IPS-18c (cell line): Measurements from ENCODE around the gene ACAT2.
"Not testable (repeated sequence)": the region's sequence is repeated elsewhere in the genome, so short reads cannot be mapped to it uniquely, and the experiment has no call there.

Source experiments
- H3K4me3 ChIP-seq: 2 replicates; pipeline ENCODE4 v1.7.0; 2013; ENCODE audit warnings: low read depth, mild to moderate bottlenecking, low read length, moderate library complexity; ENCODE audit not compliant: insufficient read depth
- H3K9me3 ChIP-seq: one replicate; pipeline ENCODE4 v1.6.1; 2013; ENCODE audit warnings: mild to moderate bottlenecking, low read length, moderate library complexity; ENCODE audit not compliant: control insufficient read depth, insufficient read depth

Gene ACAT2

DNA sequence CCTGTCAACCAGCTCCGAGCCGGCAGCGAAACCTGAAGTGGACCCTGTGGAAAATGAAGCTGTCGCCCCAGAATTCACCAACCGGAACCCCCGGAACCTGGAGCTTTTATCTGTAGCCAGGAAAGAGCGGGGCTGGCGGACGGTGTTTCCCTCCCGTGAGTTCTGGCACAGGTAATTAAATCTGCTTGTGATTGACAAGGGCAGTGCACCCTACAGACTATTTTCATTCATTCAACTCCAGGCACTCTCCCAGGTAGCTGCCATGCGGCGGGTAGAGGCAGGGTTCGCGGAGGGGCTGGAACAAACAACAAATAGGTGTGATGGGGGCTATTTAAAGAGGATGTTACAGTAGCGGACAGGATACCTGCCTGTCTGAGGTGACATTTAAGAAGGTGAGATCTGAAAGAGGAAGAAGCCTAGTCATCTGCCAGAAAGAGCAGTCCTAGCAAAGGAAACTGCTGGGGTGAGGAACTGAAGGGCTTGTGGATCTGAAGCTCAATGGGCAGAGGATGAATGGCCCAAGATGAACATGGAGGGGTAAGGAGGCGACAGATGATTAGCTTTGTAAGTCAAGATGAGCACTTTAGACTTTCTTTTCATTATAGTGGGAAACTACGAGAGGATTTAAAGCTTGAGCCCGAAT is 29.2 kb downstream of the ACAT2 start:
- peak overlapping the region; percentile 84 for H3K4me3 ChIP-seq
- no peaks in the 10 kb centered on the region for H3K9me3 ChIP-seq

DNA sequence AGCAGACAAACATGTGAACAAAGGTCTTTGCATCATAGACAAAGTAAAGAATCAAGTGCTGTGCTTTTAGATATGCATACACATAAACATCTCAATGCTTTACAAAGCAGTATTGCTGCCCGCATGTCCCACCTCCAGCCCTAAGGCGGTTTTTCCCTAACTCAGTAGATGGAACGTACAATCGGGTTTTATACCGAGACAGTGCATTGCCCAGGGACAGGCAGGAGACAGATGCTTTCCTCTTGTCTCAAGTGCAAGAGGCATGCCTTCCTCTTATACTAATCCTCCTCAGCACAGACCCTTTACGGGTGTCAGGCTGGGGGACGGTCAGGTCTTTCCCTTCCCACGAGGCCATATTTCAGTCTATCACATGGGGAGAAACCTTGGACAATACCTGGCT is 33.1 kb downstream of the ACAT2 start:
- H3K9me3 ChIP-seq, H3K4me3 ChIP-seq: not testable (repeated sequence)

DNA sequence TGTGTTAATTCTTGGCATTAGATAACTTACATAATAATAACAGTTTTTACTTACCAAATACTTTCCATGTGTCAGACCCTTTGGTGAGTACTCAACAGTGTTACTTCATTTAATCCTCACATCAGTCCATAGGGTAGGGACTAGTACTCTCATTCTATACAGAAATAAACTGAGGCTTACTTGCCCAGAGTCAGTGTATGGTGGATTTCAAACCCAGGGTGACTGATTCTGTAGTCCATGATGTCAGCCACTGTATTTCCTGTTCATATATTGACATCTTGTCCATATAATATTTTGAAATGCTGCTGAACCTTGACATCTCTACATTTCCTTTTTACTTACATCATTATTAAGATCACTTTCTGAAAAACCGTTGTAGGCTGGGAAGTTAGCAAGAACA is 35.7 kb downstream of the ACAT2 start:
- Histone ChIP-seq H3K4me3 (no peak overlapping the region), H3K9me3 (peaks cover 2% of the 10 kb centered on the region)

DNA sequence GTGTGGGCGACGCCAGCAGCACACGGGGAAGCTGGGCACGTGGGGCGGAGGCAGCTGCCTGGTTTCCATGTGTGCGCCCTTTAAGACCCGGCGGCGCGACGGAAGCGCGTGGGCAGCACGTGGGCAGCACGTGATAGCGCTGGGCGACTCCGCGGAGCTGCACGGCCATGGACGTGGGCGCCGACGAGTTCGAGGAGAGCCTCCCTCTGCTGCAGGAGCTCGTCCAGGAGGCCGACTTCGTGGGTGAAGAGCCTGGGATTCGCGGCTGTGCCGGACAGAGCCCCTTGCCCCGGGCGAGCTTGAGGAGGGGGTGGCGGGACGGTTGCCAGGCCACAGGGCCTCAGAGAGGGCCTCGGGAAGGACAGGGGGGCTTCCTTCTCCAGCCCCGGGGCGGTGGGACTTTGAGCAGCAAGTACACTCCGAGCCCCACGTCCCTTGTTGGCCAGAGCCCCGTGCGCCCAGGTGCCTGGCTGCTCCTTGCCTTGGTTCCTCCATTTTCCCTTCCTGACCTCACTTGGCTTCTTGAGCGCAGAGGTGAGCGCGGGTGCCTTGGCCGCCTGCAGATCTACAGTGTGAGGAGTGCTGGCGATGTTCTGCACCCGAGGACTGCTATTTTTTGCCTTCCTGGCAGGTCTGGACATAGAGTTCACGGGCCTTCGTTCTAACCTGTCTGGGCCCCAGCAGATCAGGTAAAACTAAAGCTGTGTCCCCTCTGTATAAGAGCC is 38.5 kb downstream of the ACAT2 start, which contains the start of gene PNLDC1:
Gene PNLDC1, plus strand, starts transcription at position 136 of the 725 bp plus-strand sequence. Its CDS starts 32 bp downstream, at position 168.
- Histone ChIP-seq H3K9me3 (peaks cover 2% of the 10 kb centered on the region), H3K4me3 (no peak within 1 kb of the TSS)

- peaks cover 2% of the 10 kb centered on the region for H3K9me3 ChIP-seq
- H3K4me3 ChIP-seq: no peak overlapping the region
These were observed 40.1 kb downstream of the ACAT2 start for GRCh38 chr6:159801935-159802334.

GRCh38 chr6:159804504-159804903 is 42.7 kb downstream of the ACAT2 start:
- no peak overlapping the region for H3K4me3 ChIP-seq
- H3K9me3 ChIP-seq: peaks cover 2% of the 10 kb centered on the region

GRCh38 chr6:159805440-159806020 is 43.7 kb downstream of the ACAT2 start:
- H3K4me3 ChIP-seq: no peak overlapping the region
- no peaks in the 10 kb centered on the region for H3K9me3 ChIP-seq

DNA sequence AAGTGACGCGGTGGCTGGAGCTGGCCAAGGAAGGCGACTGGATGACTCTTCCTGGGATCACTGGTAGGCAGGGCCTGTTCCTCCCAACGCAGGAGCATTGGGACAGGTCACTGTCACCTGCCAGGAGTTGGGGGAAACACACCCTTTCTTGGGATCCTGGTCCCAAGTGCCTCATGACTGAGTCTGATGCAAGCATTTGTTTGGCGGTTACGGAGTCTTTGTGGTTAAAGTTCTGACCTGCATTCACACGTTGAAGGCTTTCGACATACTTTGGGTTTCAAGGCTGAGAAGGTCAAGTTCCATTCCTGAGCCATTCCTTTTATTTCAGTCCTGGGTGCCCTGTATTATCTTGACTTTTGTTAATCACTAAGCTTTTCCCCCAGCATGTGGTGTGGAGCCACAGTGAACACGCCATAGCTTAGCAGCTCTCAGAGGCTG is 44.2 kb downstream of the ACAT2 start:
- no peak overlapping the region for H3K4me3 ChIP-seq
- no peaks in the 10 kb centered on the region for H3K9me3 ChIP-seq

DNA sequence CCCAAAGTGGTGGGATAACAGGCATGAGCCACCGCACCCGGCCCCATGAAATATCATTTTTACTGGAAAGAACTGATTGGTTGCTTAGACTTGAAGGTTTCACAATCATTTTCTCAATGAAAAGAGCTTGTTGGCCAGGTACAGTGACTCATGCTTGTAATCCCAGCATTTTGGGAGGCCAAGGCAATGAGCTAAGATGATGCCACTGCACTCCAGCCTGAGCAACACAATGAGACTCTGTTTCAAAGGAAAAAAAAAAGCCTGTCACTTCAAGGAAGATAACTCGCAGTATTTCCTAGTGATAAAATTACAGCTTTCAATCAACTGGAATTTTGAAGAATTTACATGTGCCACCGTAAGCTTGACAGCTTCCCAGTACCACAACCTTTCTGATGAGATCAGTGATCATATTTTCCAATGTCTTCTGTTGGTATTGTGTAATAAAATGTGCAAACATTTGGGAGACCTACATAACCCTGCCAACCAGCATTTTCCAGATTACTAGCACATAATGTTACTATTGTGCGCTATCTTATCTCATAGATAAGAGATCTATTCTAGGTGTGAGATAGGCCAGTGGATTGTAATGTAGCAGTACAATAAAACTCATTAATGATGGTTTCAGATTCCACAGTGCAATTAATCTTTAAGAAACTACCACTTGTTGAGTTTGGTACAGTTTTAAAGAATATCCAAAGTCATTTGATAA is 45.5 kb downstream of the ACAT2 start:
- H3K9me3 ChIP-seq: no peaks in the 10 kb centered on the region
- no peak overlapping the region for H3K4me3 ChIP-seq

GRCh38 chr6:159808647-159809046 is 46.8 kb downstream of the ACAT2 start:
- no peak overlapping the region for H3K4me3 ChIP-seq

DNA sequence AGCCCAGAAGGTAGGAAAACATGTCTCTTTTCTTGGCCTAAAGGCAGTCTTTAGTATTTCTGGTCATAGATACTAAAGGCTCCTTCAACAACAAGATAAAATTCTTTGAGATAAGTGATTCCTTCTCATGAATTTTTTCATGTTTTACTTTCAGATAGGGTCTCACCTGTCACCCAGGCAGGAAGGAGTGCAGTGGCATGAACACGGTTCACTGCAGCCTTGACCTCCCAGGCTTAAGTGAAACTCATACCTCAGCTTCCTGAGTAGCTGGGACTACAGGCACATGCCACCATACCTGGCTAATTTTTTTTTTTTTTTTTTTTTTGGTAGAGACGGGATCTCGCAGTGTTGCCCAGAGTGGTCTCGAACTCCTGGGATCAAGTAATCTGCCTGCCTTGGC is 47.3 kb downstream of the ACAT2 start:
- Histone ChIP-seq H3K9me3 (no peaks in the 10 kb centered on the region), H3K4me3 (no peak overlapping the region)

More at GRCh38 chr6:159808647-159809046, 46.8 kb downstream of the ACAT2 start:
- no peaks in the 10 kb centered on the region for H3K9me3 ChIP-seq

DNA sequence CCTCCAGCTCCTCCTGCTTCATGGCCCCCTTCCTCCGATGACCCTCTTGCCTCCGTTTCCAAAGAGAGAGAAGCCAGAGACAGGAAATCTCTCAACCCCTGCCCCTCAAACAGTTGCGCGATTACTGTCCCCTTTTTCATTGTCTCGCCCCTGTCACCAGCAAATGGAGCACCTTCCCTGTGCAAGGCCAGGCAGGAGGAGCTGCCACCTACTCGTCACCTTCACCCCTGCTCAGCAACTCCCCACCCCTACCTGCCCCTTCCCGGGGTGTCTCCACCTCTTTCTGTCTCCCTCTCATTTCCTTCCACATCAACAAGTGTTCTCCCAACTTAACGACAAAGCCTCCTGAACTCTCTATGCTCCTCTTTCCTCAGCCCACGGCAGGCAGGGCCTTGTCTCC is 51.9 kb downstream of the ACAT2 start:
- H3K4me3 ChIP-seq: no peak overlapping the region
- no peaks in the 10 kb centered on the region for H3K9me3 ChIP-seq

DNA sequence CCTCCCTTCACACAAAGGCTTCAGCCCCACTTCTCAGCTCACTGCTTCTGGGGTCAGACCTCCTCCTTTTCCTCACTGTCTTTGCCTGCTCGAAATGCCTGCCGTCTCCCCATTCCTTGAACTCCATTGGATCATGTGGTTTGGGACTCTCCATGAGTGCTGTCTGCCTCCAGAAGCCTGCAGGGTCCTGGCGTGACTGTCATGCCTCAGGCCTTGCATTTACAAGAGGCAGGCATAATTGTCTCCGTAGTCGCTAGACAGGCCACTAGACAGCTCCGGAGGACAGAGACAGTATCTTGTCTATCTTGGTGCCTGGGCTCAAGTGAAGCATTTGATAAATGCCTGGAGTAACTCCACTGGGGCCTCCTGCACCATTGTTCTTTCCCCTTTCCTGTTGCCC is 53.6 kb downstream of the ACAT2 start:
- Histone ChIP-seq H3K9me3 (no peaks in the 10 kb centered on the region), H3K4me3 (no peak overlapping the region)

DNA sequence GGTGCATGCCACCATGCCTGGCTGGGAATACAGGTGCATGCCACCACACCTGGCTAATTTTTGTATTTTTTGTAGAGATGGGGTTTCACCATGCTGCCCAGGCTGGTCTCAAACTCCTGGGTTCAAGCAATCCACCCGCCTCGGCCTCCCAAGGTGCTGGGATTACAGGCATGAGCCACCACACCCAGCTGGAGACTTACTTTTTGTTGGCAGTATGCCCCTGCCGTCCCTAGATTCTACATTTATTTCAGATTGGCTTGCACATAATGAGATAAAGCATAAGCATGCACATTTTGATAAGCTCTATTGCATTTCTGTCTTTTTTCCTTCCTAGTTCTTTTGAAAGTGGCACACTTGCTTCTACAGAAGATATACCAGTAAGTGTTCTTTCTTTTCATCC is 54.9 kb downstream of the ACAT2 start:
- H3K9me3 ChIP-seq, H3K4me3 ChIP-seq: not testable (repeated sequence)

DNA sequence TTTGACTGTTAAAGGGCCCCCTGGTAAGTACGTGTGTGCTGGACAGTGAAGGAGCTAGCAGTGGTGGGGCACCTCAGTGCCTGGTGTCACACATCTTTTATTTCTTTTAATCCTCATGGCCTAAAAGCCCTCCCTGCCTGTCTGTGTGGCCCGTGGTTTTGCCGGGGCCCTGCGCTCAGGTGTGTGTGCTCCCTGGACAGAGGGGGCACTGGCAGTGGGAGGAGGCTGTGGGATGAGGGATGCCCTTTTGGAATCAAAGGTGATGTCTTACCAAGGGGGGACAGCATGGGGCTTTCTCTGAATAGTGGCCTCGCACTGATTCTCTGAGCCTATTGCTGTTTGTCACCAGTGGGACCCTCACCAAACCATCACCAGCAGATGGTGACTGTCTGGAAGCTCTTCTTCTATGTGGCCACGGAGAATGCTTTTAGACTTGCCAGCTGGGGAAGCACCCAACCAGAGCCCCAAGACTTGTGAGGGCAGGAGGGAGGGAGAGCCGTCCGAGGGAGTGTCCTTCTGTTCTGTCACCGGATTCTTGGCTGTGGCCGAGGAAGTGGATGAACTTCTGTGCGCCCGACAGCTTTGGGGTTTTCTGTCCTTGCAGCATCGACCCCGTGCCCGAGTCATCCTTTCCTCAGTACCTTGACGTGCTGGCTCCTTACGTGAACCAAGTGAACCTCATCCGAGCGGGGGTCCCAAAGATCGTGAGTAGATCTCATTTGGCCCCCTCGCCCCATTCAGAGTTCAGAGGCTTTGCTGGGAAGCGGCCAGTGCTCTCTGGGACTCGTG is 56.3 kb downstream of the ACAT2 start:
- Histone ChIP-seq H3K4me3 (no peak overlapping the region), H3K9me3 (no peaks in the 10 kb centered on the region)

DNA sequence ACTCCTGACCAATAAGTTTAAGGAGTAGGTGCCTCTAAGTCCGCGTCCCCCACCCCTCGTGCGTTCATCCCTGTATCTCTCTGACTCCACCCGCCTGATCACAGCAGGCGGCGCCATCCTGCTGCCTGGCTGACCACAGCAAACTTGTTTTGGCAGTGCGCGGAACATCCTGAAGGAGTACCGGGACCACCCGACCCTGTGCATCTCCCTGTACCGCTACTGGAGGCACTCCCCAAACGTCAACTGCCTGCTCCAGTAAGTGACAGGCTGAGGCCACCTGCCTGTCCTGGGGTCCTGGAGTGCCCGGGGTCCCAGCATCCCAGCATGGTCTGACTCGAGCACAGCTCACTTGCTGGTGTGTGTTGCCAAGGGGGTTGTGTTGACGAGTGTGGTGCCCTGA is 57.3 kb downstream of the ACAT2 start:
- H3K9me3 ChIP-seq: no peaks in the 10 kb centered on the region
- no peak overlapping the region for H3K4me3 ChIP-seq
